HG02678 (cell line): ENCODE data around the gene SNX21.
"Not testable (repeated sequence)": the region's sequence is repeated elsewhere in the genome, so short reads cannot be mapped to it uniquely, and the experiment has no call there.

Experiments
- ATAC-seq: cut with Tn5 transposase; IDR thresholded peaks from one replicate; pipeline ENCODE4 v1.9.1; 2021; ENCODE audit warnings: mild to moderate bottlenecking, moderate library complexity; ENCODE audit not compliant: unreplicated experiment

The SNX21 gene

DNA sequence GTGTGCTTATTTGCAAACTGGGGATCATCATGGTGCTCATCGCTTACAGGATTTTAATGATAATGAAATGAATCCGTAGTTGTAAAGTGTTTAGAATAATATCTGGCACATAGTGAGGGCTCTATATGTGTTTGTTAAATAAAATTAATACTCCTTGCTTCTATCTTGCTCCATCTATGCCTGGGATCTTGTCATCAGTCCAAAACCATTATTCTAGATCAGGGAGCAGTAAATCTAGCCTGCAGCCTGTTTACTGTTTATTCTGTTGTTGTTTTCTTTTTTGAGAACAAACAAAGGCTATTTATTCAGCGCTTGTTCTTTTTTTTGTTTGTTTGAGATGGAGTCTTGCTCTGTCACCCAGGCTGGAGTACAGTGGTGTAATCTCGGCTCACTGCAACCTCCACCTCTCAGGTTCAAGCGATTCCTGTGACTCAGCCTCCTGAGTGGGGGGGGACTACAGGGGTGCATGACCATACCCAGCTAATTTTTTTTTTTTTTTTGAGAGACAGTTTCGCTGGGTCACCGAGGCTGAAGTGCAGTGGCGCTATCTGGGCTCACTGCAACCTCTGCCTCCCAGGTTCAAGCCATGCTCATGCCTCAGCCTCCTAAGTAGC lies 15.5 kb downstream of the SNX21 start:
- ATAC-seq = no peak

DNA sequence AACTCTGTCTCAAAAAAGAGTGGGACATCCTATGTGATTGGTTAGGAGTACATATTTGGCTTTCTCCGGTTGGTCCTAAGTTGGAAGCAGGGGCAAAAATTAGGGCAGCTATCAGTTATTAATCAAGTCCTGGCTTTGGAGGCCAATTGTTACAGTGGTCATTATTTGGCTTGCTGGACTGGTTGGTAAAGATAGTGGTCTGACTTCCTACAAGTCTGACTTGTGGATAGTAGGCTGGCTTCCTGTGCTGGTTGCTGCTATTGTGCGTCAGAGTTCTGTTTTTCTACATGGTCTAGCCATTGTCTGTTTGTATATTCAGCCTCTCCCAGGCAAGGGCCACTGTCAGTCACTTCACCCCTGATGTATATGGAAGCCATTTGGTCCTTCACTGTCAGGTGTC lies 16.6 kb downstream of the SNX21 start:
- no peak for ATAC-seq

DNA sequence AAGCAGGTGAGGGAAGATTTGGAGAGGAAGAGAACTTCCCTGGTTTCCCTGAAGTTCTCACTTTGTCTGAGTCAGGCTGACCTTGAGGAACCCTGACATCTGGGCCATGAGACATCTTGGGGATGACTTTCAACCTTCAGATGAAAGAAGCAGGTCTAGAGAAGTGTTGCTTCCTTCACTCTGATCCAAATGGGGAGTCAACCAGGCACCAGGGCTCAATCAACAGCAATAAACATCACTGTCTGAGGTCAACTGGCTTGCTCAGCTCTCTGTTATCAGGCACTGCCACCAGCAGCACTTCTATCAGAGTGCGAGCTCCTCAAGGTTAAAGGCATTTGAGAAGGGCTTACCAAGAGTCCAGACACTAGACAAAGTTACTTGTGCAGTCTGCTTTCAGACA lies 17.3 kb downstream of the SNX21 start:
- no peak for ATAC-seq

DNA sequence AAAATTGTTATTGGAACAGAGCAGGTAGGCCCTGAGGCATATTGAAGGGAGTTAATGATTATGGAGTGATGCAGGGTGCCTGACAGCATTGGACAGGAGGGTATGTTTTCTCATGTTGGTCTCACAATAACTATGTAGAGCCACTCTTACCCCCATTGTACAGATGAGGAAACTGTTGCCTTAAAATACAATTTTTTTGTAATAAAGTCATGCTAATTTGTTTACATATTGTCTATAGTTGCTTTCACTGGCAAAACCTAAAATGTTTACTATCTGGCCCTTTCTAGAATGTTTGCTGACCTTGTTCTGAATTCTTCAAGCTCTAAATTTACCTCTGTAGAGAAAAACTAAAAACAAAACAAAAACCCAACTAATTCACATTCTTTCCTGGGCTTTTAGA lies 17.9 kb downstream of the SNX21 start:
- ATAC-seq = no peak

DNA sequence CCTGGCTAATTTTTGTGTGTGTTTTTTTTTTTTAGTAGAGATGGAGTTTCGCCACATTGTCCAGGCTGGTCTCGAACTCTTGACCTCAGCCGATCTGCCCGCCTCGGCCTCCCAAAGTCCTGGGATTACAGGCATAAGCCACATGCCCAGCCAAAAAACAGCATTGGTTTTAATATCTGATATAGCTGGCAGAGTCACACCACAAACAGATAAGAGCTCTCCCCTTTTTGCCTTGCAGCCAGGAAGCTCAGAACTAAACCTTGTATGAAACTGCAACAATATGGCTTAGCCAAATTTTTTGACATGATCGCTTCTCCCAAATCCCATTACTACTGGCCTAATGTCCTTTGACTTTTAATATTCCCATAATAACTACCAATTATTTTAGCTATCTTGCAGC lies 18.7 kb downstream of the SNX21 start:
- ATAC-seq = no peak

DNA sequence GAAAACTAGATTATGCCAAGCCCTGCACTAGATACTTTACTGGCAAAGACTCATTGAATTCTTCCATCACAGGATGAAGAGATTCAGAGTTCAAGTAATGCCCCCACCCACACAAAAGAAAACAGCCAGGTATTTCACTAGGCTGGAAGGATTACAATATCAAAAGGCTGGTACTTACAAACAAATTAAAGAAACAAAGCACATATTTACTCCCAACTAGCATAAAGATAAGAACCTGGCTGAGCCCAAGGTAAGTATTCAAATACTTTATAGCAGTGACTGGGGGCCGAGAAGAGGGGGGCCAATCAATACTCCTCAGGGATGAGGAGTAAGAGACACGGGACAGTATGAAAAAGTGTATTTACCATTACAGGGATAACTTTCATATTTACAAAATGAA lies 19.9 kb downstream of the SNX21 start:
- ATAC-seq = no peak

DNA sequence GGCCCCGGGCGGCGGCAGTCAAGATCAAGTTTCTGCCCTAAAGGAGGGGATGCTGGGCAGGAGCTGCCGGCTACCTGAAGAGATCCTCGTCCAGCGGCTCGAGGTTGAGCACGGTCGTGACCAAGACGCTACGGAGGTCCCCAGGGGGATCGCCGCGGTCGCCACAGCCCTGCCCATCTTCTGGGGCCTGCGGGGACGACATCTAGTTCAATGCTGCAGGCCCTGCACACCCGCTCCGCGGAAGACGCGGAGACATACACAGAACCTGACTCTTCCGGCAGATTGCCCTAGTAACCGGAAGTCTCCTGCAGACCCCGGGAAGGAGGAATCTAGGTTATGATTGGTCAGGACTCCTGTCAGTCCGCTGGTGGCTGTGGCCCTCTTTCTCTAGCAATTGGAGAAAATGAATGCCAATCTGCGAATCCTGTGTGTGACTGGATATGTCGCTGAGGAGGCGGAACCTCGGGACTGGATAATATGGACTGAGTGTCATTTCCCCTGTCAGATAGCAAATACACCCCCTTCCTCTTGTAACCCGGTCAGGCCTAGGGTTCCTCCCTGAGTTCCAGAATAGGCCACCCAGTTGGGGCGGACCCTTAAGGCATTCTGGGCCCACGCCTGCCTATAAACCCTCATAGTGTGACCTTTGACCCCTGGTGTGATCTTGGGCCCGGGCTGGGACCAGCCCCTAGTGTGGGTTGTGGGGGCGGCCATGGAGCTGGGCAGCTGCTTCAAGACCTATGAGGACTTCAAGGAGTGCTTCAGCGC lies 23.7 kb downstream of the SNX21 start, which contains the start of the genes ACOT8 and ZSWIM3:
Gene ACOT8, minus strand, starts transcription at position 279 of the 768 bp plus-strand sequence. Its CDS starts 77 bp downstream, at position 202.
Gene ZSWIM3, plus strand, starts transcription at position 501 of the 768 bp plus-strand sequence. Its CDS starts 212 bp downstream, at position 713.
- peak; percentile 97 for ATAC-seq

DNA sequence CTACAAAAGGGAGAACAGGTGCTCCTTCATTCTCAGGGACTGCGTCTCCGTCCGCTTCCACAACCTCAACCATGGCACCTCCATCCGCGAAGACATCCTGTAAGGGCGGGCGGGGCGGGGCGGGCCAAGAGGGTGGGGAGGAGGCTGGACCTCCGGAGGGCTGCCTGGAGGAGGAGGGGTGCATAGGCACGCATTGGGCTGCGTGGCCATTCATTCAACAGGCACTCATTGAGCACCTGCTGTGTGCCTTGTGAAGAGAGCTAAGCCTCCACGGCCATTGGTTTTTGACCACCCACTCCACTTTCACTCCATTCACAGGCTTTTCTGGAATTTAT lies 24.2 kb downstream of the SNX21 start:
- ATAC-seq = peak; percentile 13

DNA sequence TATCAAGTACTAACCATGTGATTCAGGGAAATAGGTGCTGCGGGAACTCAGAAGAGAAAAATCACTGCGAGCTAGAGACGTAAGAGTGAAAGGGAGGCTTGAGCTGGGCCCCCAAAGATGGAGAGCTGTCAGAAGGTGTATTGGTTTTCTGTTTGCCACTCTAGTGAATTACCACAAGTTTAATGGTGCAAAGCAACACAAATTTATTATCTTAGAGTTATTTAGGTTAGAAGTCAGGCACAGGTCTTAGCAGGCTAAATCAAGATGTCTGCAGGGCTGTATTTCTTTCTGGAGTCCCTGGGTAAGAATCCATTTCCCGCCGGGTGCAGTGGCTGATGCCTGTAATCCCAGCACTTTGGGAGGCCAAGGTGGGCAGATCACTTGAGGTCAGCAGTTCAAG lies 26.3 kb downstream of the SNX21 start:
- no peak for ATAC-seq

DNA sequence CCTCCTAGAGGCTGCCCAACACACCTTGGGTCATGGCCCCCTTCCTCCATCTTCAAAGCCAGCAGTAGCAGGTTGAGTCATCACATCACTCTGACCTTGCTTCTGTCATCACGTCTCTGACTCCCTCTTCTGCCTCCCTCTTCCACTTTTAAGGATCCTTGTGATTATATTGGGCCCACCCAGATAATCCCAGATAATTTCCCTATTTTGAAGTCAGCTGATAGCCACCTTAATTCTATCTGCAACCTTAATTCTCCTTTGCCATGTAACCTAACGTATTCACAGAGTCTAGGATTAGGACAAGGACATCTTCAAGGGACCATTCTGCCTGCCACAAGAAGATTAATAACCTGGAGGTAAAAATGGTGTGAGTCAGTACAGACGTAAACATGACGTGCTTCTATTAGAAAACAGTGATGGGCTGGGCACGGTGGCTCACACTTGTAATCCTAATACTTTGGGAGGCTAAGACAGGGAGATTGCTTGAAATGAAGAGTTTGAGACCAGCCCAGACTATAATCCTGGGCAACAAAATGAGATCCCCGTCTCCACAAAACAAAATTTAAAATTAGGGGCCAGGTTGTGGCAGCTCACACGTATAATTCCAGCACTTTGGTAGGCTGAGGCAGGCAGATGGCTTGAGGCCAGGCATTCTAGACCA lies 27.1 kb downstream of the SNX21 start:
- ATAC-seq = no peak

DNA sequence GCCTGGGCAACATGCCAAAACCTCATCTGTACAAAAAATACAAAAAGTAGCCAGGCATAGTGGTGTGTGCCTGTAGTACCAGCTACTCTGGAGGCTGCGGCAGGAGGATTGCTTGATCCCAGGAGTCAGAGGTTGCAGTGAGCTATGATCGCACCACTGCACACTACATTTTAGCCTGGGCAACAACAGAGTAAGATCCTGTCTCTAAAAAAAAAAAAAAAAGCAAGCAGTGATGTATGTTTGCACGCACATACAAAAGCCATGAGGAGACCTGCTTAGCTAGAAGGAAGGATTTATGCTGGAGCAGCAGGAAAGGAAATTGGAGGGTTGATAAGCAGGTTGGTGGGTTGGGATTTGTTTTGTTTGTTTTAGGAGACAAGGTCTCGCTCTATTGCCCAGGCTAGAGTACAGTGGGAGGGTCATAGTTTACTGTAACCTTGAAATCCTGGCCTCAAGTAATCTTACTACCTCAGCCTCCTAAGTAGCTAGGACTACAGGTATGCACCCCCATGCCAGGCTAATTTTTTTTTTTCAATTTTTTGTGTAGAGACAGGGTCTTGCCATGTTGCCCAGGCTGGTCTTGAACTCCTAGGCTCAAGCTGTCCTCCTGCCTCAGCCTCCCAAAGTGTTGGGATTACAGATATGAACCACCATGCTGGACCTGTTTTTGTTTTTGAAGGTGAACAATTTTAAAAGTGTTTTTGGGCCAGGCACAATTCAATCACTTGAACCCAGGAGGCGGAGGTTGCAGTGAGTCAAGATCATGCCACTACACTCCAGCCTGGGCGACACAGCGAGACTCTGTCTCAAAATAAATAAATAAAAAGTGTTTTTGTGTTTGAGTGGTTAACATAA lies 27.8 kb downstream of the SNX21 start:
- no peak for ATAC-seq

DNA sequence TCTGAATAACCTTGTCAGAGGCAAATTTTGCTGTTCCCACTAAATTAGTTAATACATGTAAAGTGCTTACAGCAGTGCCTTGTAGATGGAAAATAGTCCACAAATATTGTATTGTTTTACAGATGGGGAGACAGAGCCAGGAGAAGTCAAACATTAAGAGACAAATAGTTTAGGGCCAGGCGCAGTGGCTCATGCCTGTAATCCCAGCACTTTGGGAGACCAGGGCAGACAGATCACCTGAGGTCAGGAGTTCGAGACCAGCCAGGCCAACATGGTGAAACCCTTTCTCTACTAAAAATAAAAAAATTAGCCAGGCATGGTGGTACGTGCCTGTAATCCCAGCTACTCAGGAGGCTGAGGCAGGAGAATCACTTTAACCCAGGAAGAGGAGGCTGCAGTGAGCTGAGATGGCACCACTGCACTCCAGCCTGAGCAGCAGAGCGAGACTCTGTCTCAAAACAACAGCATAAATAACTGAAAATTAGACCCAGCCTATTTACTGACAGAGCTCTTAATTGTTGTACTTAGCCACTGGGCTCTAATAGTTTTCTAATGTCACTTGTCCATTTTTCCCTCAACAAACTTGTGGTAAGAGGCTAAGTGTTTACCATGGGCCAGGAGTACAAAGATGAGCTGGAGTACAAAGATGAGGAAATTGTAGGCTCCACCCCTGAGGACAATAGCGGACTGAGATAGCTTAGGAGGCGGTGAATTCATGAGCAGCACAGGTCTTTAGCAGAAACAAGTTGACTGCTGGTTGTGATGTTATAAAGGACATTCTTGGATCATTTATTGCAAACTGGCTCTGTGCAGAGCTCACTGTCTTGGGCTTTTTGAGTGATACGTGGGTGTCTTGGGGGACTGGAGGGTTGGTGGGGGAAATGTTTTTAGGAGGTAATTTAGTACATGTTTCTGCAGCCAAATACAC lies 30.2 kb downstream of the SNX21 start:
- ATAC-seq = no peak

DNA sequence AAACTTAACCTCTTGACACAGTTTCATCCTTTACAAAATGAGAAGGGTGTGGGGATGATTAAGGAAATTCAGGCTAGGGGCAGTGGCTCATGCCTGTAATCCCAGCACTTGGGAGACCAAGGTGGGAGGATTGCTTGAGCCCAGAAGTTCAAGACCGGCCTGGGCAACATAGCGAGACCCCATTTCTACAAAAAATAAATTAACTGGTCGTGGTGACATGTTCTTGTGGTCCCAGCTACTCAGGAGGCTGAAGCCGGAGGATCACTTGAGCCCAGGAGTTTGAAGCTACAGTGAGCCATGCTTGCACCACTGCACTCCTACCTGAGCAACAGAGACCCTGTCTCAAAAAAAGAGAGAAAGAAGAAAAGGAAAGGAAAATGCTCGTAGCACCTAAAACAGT lies 32.9 kb downstream of the SNX21 start:
- no peak for ATAC-seq

DNA sequence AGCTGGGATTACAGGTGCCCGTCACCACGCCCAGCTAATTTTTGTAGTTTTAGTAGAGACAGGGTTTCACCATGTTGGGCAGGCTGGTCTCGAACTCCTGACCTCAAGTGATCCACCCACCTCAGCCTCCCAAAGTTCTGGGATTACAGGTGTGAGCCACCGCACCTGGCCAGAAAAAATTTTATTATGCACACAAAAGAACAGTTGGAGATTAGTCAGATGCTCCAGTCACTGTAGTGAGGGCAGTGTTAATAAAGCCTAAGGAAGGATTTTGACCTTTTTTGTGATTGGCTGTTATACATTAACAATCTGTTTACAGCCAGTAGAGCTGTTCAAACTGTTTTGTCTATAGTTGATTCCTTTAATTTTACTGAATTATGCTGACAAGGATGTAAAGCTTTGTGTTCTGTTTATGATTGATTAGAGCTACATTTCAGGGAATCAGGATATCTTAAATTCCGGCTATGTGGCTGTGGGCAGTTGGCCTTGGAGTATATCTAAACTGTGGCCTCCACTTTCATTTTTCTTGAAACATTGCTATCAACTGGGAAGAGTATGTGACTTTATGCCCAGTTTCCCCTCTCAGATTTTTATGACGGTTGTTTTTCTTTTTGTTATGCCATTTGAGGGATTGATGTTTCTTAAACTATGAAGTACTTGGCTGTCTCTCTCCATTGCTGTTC lies 33.7 kb downstream of the SNX21 start:
- no peak for ATAC-seq

DNA sequence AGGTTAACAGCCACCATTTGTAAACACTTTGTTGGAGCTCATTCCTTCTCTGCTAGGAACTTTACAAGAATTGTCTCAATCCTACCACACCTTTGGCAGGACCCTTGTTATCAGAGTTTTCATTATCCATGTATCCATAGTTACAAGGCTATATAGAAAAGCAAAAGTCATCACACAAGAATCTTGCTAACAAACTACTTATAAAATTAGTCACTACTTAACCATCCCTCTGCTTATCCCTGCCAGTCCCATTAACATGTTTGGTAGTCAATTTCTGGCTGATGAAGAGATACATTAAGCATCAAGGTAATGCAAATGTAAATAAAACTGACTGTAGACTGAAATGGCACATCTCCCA lies 34.2 kb downstream of the SNX21 start:
- no peak for ATAC-seq

DNA sequence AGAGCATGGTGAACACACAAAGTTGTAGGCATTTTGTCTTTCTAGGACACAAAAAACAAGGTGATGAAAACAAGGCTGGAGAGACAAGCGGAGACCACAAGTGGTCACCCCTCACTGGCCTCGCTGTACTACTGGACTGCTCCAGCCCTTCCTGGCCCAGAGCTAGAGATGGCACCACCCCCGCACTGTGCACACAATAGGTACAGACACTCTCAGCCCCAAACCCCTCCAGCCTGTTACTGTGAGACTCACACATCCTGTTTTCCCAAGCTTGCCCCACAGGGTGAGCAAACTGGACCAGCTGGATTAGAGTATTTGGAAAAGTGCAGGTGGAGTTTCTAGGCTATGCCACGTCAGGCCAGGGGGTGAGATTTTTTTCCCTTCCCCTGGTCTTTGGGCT lies 39.0 kb downstream of the SNX21 start:
- ATAC-seq = no peak

DNA sequence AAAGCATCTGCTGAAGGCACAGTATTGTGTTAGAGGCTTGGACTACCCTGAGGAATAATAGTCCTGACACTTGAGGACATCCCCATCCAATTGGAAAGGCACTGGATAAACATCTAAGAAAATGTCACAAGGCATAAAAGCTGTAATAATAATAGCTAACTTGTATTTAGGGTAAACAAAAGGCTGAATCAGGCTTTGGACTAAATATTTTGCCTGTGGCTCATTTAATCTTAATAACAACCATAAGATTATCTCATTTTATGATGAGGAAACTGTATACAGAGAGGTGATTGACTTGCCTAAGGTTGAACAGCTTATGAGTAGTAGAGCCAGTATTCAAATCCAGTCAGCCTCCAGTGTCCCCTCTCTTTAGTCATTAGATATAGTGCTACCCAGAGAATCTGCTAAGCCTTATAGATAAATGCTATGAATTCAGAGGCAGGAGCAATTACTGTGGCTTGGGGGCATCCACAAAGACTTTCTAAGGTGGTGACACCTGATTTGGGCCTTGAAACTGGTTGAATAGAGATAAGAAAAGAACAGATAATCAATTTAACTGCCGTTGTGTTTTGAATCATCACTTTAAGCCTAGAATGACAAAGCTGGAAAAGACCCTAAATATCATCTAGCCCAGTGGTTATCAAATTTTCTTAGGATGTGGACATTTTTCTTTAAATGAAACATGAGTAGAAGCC lies 40.0 kb downstream of the SNX21 start:
- no peak for ATAC-seq

DNA sequence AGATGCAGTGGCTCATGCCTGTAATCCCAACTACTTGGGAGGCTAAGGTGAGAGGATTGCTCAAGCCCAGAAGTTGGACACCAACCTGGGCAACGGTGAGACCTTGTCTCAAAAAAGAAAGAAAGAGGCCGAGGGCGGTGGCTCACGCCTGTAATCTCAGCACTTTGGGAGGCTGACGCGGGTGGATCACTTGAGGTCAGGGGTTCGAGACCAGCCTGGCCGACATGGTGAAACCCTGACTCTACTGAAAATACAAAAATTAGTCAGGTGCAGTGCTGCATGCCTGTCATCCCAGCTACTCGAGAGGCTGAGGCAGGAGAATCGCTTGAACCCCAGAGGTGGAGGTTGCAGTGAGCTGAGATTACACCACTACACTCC lies 40.5 kb downstream of the SNX21 start:
- ATAC-seq = not testable (repeated sequence)

DNA sequence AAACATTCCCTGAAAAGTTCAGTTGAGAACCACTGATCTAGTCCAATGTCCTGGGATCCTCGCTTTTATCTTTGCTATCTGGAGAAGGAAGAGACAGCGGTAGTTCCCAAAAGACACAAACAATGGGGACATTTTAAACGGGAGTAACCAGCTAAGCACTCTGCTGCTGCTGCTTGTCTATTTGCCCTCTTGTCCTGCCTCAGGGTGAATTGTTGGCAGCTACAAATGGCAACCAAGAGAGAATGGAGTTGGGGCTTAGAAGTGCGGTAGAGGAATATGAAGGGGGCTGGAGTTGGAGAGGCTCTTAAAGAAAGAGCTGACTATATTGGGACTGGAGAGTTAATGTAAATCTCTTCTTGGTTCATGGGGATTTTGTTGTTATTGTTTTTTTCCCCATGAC lies 41.0 kb downstream of the SNX21 start:
- ATAC-seq = no peak
